Measurements from ENCODE around the gene TTC39B. TPM values are rescaled to one million over a fixed set of nuclear protein-coding genes. Genes with fewer than 3 reads are reported as not detected.

TTC39B gene
- total and polyA plus RNA-seq, 4 experiments from 2014 or later: 10.5 to 30.2 (median 19.9) TPM

DNA sequence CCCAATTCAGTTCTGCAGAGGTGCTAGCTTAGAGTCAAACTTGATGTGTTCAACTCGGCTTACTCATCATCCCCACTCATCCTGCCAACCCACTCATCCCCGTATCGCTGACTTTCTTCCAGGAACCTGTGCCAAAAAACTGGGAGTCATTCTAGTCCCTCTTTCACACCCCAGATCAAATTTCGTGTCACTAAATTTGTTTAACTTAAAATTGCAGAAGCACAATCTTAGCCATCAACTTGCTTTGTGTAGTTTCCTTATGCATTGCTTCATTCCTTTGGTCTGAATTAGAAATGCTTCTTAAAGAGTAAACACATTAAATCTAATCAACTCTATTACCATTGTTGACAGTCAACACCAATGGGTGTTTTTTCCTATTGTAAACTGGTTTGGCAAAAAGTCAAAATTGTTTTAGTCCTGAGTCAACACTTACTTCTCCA lies 162.4 kb downstream of the TTC39B start:
- Histone ChIP-seq H3K36me3 (ENCODE audit: insufficient read depth, low read length) (no peaks in the 10 kb centered on the region), H3K4me1 (ENCODE audit: insufficient read depth, low read length) (no peaks in the 10 kb centered on the region), H3K27ac (ENCODE audit: low read depth, low read length) (no peak overlapping the region), H3K27me3 (ENCODE audit: insufficient read depth, low read length) (no peaks in the 10 kb centered on the region), H3K9me3 (ENCODE audit: control insufficient read depth in 1 of 2, low read length in 2 of 2) (no peaks in the 10 kb centered on the region), H3K4me3 (ENCODE audit: low read length in 2 of 2) (no peak overlapping the region)
- Mint-ChIP-seq H3K9me3 (no peaks in the 10 kb centered on the region), H3K27ac (no peak overlapping the region), H3K27me3 (peaks cover 2% of the 10 kb centered on the region in 2 donors), H3K4me3 (no peak overlapping the region), H3K36me3 (no peaks in the 10 kb centered on the region), H3K4me1 (peaks cover 0 to 8% (median 3%) of the 10 kb centered on the region in 4 donors)
- POLR2A ChIA-PET (ENCODE audit: partially characterized antibody): no interaction called here
- no peak for DNase-seq
- intact Hi-C loops (cut with micrococcal nuclease): no loop called here
- CTCF ChIA-PET (ENCODE audit: partially characterized antibody): interaction anchor here (1.4 to 2.0 kb wide), 2 partner anchors 9 to 18 kb away, joined by 5 to 7 read pairs; no protein-coding TSS in a partner anchor

DNA sequence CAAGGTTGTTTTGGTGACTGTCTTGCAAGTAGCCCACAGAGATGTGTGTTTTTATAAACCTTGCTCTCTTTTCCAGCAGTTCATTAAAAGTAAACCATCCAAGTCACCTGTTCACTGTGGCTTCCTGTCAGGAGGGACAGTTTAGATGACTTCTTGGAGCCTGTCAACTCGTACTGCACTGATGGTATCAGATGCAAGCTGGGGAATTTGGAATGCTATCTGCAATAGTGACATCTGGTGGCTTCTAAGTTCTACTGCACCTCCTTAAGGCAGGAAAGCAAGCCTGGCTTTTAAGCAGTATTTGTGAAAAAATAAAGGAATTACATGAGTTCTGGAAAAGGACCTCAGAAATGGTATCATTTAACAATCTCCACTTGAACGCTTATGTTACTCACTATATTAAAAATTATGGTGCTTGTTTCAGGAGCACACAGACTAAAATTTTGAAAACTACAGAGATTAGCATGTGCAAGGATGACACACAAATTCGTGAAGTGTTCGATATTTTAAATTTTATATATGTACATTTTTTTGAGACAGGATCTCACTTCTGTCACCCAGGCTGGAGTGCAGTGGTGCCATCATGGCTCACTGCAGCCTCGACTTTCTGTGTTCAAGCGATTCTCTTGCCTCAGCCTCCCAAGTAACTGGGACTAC lies 164.0 kb downstream of the TTC39B start:
- H3K9me3 ChIP-seq (ENCODE audit: control insufficient read depth in 1 of 2, low read length in 2 of 2): no peaks in the 10 kb centered on the region
- ChIA-PET CTCF (ENCODE audit: partially characterized antibody) (interaction anchor here (0.8 to 2.0 kb wide), 4 partner anchors 8 to 40 kb away, joined by 3 to 7 read pairs (median 4); no protein-coding TSS in a partner anchor), POLR2A (ENCODE audit: partially characterized antibody) (no interaction called here)
- no peak overlapping the region for H3K4me3 Mint-ChIP-seq
- no peaks in the 10 kb centered on the region for H3K36me3 ChIP-seq (ENCODE audit: insufficient read depth, low read length)
- DNase-seq: peak in 4 of 5 donors; percentile 15 to 35 (median 26)
- no peaks in the 10 kb centered on the region for H3K27me3 ChIP-seq (ENCODE audit: insufficient read depth, low read length)
- H3K4me1 Mint-ChIP-seq: peaks cover 0 to 8% (median 3%) of the 10 kb centered on the region in 4 donors
- H3K9me3 Mint-ChIP-seq: no peaks in the 10 kb centered on the region
- intact Hi-C loops (cut with micrococcal nuclease): loop anchor here (2.0 kb wide), 2 partner anchors 38 to 526 kb away; no protein-coding TSS in a partner anchor
- H3K4me3 ChIP-seq (ENCODE audit: low read length in 2 of 2): no peak overlapping the region
- peaks cover 0 to 1% of the 10 kb centered on the region in 2 donors for H3K27me3 Mint-ChIP-seq
- no peak overlapping the region for H3K27ac Mint-ChIP-seq
- H3K4me1 ChIP-seq (ENCODE audit: insufficient read depth, low read length): no peaks in the 10 kb centered on the region
- no peak overlapping the region for H3K27ac ChIP-seq (ENCODE audit: low read depth, low read length)
- no peaks in the 10 kb centered on the region for H3K36me3 Mint-ChIP-seq

DNA sequence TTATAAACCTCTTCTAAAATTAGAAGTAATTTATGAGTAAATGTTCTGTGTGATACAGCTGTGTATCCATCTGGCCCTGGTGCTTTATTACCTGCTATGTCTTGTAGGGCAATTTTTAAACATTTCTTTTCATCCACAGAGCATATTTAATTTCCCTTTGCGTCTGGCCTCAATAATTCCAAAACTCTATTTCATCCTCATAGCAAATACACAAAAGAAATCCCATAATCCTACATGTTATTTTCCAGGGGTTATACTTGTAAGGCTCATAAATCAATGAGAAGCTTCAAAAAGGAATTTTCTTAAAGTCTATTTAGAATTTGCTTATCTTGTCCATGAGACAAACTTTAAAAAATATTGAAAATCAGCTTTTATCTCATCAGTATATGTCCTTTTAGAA lies 167.0 kb downstream of the TTC39B start:
- H3K9me3 ChIP-seq (ENCODE audit: control insufficient read depth in 1 of 2, low read length in 2 of 2): no peaks in the 10 kb centered on the region
- POLR2A ChIA-PET (ENCODE audit: partially characterized antibody): no interaction called here
- no peaks in the 10 kb centered on the region for H3K36me3 ChIP-seq (ENCODE audit: insufficient read depth, low read length)
- no peak for DNase-seq
- H3K4me3 ChIP-seq (ENCODE audit: low read length in 2 of 2): no peak overlapping the region
- Mint-ChIP-seq H3K36me3 (no peaks in the 10 kb centered on the region), H3K4me3 (no peak overlapping the region), H3K27me3 (peaks cover 0 to 1% of the 10 kb centered on the region in 2 donors), H3K9me3 (peaks cover 0 to 2% (median 0%) of the 10 kb centered on the region in 8 donors), H3K4me1 (peaks cover 3 to 12% (median 5%) of the 10 kb centered on the region in 4 donors), H3K27ac (no peak overlapping the region)
- CTCF ChIA-PET (ENCODE audit: partially characterized antibody): interaction anchor here (7.2 kb wide), 1 partner anchor 36 kb away, joined by 126 read pairs; no protein-coding TSS in a partner anchor
- no peaks in the 10 kb centered on the region for H3K4me1 ChIP-seq (ENCODE audit: insufficient read depth, low read length)
- H3K27ac ChIP-seq (ENCODE audit: low read depth, low read length): no peak overlapping the region
- H3K27me3 ChIP-seq (ENCODE audit: insufficient read depth, low read length): no peaks in the 10 kb centered on the region
- intact Hi-C loops (cut with micrococcal nuclease): no loop called here

DNA sequence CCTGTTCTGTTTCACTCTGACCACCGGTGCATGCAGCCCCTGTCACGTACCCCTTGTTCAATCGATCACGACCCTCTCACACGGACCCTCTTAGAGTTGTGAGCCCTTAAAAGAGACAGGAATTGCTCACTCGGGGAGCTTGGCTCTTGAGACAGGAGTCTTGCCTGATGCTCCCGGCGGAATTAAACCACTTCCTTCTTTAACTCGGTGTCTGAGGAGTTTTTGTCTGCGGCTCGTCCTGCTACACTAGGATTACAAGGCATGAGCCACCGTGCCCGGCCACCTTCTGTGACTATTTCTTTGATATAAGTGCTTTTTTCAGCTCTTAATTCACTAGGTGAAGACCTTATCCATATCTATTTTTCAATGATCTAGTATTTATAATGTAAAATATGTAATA lies 167.5 kb downstream of the TTC39B start:
- DNase-seq: no peak
- Histone ChIP-seq H3K4me1 (ENCODE audit: insufficient read depth, low read length) (no peaks in the 10 kb centered on the region), H3K27ac (ENCODE audit: low read depth, low read length) (no peak overlapping the region), H3K9me3 (ENCODE audit: control insufficient read depth in 1 of 2, low read length in 2 of 2) (no peaks in the 10 kb centered on the region), H3K36me3 (ENCODE audit: insufficient read depth, low read length) (no peaks in the 10 kb centered on the region), H3K27me3 (ENCODE audit: insufficient read depth, low read length) (no peaks in the 10 kb centered on the region), H3K4me3 (ENCODE audit: low read length in 2 of 2) (no peak overlapping the region)
- no peaks in the 10 kb centered on the region for H3K36me3 Mint-ChIP-seq
- ChIA-PET POLR2A (ENCODE audit: partially characterized antibody) (no interaction called here), CTCF (ENCODE audit: partially characterized antibody) (interaction anchor here (7.2 kb wide), 1 partner anchor 35 kb away, joined by 126 read pairs; no protein-coding TSS in a partner anchor)
- H3K27ac Mint-ChIP-seq: no peak overlapping the region
- intact Hi-C loops (cut with micrococcal nuclease): no loop called here
- H3K27me3 Mint-ChIP-seq: peaks cover 0 to 1% of the 10 kb centered on the region in 2 donors
- no peak overlapping the region for H3K4me3 Mint-ChIP-seq
- H3K4me1 Mint-ChIP-seq: peaks cover 4 to 14% (median 7%) of the 10 kb centered on the region in 4 donors
- peaks cover 0 to 2% (median 0%) of the 10 kb centered on the region in 8 donors for H3K9me3 Mint-ChIP-seq

DNA sequence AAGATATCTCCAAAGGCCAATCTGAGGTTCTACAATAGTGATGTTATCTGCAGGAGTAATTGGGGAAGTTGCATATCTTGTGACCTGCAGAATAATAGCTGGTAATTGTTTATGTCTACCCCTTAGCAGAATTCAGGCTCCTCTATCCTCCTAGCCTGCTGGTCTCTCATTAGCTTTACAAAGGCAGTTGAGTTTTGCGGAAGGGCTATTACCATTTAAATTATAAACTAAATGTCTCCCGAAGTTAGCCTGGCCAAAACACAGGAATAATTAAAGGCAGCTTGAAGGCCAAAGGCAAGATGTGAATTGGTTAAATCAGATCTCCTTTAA lies 168.7 kb downstream of the TTC39B start:
- Mint-ChIP-seq H3K27ac (no peak overlapping the region), H3K9me3 (peaks cover 0 to 2% (median 0%) of the 10 kb centered on the region in 8 donors), H3K4me1 (peaks cover 4 to 14% (median 7%) of the 10 kb centered on the region in 4 donors), H3K4me3 (no peak overlapping the region), H3K27me3 (peaks cover 0 to 1% of the 10 kb centered on the region in 2 donors), H3K36me3 (no peaks in the 10 kb centered on the region)
- Histone ChIP-seq H3K27me3 (ENCODE audit: insufficient read depth, low read length) (no peaks in the 10 kb centered on the region), H3K4me3 (ENCODE audit: low read length in 2 of 2) (no peak overlapping the region), H3K27ac (ENCODE audit: low read depth, low read length) (no peak overlapping the region), H3K9me3 (ENCODE audit: control insufficient read depth in 1 of 2, low read length in 2 of 2) (no peaks in the 10 kb centered on the region), H3K4me1 (ENCODE audit: insufficient read depth, low read length) (no peaks in the 10 kb centered on the region), H3K36me3 (ENCODE audit: insufficient read depth, low read length) (no peaks in the 10 kb centered on the region)
- ChIA-PET POLR2A (ENCODE audit: partially characterized antibody) (no interaction called here), CTCF (ENCODE audit: partially characterized antibody) (interaction anchor here (1.3 to 7.2 kb wide), 2 partner anchors 9 to 34 kb away, joined by 3 to 126 read pairs; no protein-coding TSS in a partner anchor)
- intact Hi-C loops (cut with micrococcal nuclease): no loop called here
- DNase-seq: no peak

DNA sequence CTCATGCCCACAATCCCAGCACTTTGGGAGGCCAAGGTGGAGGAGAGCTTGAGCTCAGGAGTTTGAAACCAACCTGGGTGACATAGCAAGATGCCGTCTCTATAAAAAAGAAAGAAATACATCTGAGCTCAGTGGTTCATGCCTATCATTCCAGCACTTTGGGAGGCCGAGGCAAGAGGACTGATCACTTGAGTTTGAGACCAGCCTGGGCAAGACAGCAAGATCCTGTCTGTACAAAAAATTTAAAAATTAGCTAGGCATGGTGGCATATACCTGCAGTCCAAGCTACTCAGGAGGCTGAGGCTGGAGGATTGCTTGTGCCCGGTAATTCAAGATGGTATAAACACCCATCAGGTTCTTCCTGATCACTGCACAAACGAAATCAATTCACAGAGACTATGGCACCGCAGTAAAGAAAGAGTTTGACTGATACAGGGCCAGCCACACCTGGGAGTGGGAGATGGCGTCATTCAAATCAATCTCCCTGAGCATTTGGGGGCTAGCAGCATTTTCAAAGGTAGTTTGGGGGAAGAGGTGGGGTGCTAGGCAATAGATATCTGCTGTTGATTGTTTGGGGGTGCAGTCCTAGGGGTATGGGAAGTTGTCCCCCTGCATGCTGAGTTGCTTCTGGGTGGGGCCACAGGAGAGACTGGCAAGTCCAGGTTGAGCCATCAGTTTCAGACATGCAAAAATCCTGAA lies 169.2 kb downstream of the TTC39B start:
- H3K4me3 Mint-ChIP-seq: no peak overlapping the region
- intact Hi-C loops (cut with micrococcal nuclease): no loop called here
- peaks cover 0 to 1% of the 10 kb centered on the region in 2 donors for H3K27me3 Mint-ChIP-seq
- no peak for DNase-seq
- peaks cover 0 to 2% (median 0%) of the 10 kb centered on the region in 8 donors for H3K9me3 Mint-ChIP-seq
- peaks cover 4 to 12% (median 7%) of the 10 kb centered on the region in 4 donors for H3K4me1 Mint-ChIP-seq
- Histone ChIP-seq H3K9me3 (ENCODE audit: control insufficient read depth in 1 of 2, low read length in 2 of 2) (no peaks in the 10 kb centered on the region), H3K27ac (ENCODE audit: low read depth, low read length) (no peak overlapping the region), H3K27me3 (ENCODE audit: insufficient read depth, low read length) (no peaks in the 10 kb centered on the region), H3K4me1 (ENCODE audit: insufficient read depth, low read length) (no peaks in the 10 kb centered on the region), H3K4me3 (ENCODE audit: low read length in 2 of 2) (no peak overlapping the region), H3K36me3 (ENCODE audit: insufficient read depth, low read length) (no peaks in the 10 kb centered on the region)
- H3K36me3 Mint-ChIP-seq: no peaks in the 10 kb centered on the region
- no peak overlapping the region for H3K27ac Mint-ChIP-seq
- ChIA-PET POLR2A (ENCODE audit: partially characterized antibody) (no interaction called here), CTCF (ENCODE audit: partially characterized antibody) (interaction anchor here (1.3 to 7.2 kb wide), 2 partner anchors 10 to 34 kb away, joined by 3 to 126 read pairs; no protein-coding TSS in a partner anchor)

DNA sequence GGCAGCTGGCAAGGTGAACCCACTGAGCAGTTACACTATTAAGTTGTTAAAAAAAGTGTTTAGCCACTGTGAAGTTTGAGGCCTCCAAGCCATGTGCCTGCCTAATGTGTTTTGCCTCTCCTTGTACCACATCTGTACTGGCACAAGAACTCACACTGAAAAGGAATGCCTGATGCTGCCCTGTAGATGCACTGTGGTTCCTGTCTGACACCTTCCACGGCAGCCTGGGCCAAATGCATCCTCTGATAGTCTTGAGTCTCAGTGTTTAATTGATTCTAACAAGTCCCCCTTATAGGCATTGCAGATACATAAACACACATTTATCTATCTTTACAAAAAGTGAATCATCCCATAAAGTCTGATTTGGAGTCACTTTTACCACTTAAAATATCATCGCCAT lies 169.9 kb downstream of the TTC39B start:
- no peaks in the 10 kb centered on the region for H3K36me3 Mint-ChIP-seq
- H3K4me1 Mint-ChIP-seq: peaks cover 4 to 5% (median 5%) of the 10 kb centered on the region in 4 donors
- Histone ChIP-seq H3K27ac (ENCODE audit: low read depth, low read length) (no peak overlapping the region), H3K9me3 (ENCODE audit: control insufficient read depth in 1 of 2, low read length in 2 of 2) (no peaks in the 10 kb centered on the region), H3K4me1 (ENCODE audit: insufficient read depth, low read length) (no peaks in the 10 kb centered on the region), H3K27me3 (ENCODE audit: insufficient read depth, low read length) (no peaks in the 10 kb centered on the region), H3K4me3 (ENCODE audit: low read length in 2 of 2) (no peak overlapping the region), H3K36me3 (ENCODE audit: insufficient read depth, low read length) (no peaks in the 10 kb centered on the region)
- DNase-seq: no peak
- CTCF ChIA-PET (ENCODE audit: partially characterized antibody): interaction anchor here (2.4 to 7.2 kb wide), 2 partner anchors 12 to 33 kb away, joined by 7 to 126 read pairs; no protein-coding TSS in a partner anchor
- H3K9me3 Mint-ChIP-seq: peaks cover 0 to 2% (median 0%) of the 10 kb centered on the region in 8 donors
- peaks cover 0 to 1% of the 10 kb centered on the region in 2 donors for H3K27me3 Mint-ChIP-seq
- no peak overlapping the region for H3K4me3 Mint-ChIP-seq
- intact Hi-C loops (cut with micrococcal nuclease): no loop called here
- H3K27ac Mint-ChIP-seq: no peak overlapping the region
- POLR2A ChIA-PET (ENCODE audit: partially characterized antibody): no interaction called here

All from CD4-positive, alpha-beta memory T cell (primary cell).